DOHH2 (cell line): ENCODE results near the gene ATP4B.

Experiments used
- H3F3A ChIP-seq: fragments of 200-600 bp; sonication (generic), shearing (Covaris generic); 2 replicates; pipeline ENCODE4 v1.6.0; 2016; ENCODE audit warnings: antibody characterized with exemption, mild to moderate bottlenecking; ENCODE audit not compliant: control insufficient read depth, insufficient read depth
- H3K27ac ChIP-seq: fragments of 200-600 bp; sonication (generic); 2 replicates; pipeline ENCODE4 v1.5.1; 2014; ENCODE audit warnings: low read depth, mild to moderate bottlenecking, low read length, moderate library complexity
- H3K27me3 ChIP-seq: fragments of 200-600 bp; sonication (generic); 2 replicates; pipeline ENCODE4 v1.6.1; 2014; ENCODE audit warnings: mild to moderate bottlenecking, low read length, mixed read lengths; ENCODE audit not compliant: control insufficient read depth
- H3K36me3 ChIP-seq: fragments of 200-600 bp; sonication (generic); 2 replicates; pipeline ENCODE4 v1.6.1; 2014; ENCODE audit warnings: mild to moderate bottlenecking, low read length, moderate library complexity, mixed read lengths; ENCODE audit not compliant: control insufficient read depth
- H3K4me1 ChIP-seq: fragments of 200-600 bp; sonication (generic); 2 replicates; pipeline ENCODE4 v1.6.1; 2014; ENCODE audit warnings: mild to moderate bottlenecking, low read length, mixed read lengths; ENCODE audit not compliant: control insufficient read depth
- H3K4me2 ChIP-seq: fragments of 200-600 bp; sonication (generic); 2 replicates; pipeline ENCODE4 v1.6.0; 2014; ENCODE audit warnings: mild to moderate bottlenecking, low read length, moderate library complexity
- H3K4me3 ChIP-seq: fragments of 200-600 bp; sonication (generic); 2 replicates; pipeline ENCODE4 v1.5.1; 2014; ENCODE audit warnings: mild to moderate bottlenecking, low read length, mixed read lengths
- H3K79me2 ChIP-seq: fragments of 200-600 bp; sonication (generic); 2 replicates; pipeline ENCODE4 v1.6.1; 2014; ENCODE audit warnings: mild to moderate bottlenecking, low read length, mixed read lengths; ENCODE audit not compliant: control insufficient read depth
- H3K9me2 ChIP-seq: fragments of 200-600 bp; sonication (generic); replicated peaks from 2 replicates; pipeline ENCODE4 v1.6.1; 2014; ENCODE audit warnings: mild to moderate bottlenecking, low read length, mixed read lengths; ENCODE audit not compliant: control insufficient read depth
- H3K9me3 ChIP-seq: fragments of 200-600 bp; sonication (generic); 2 replicates; pipeline ENCODE4 v1.6.1; 2014; ENCODE audit warnings: antibody characterized with exemption, low read length, mixed read lengths; ENCODE audit not compliant: control insufficient read depth, insufficient read depth
- H4K20me1 ChIP-seq: fragments of 200-600 bp; sonication (generic); 2 replicates; pipeline ENCODE4 v1.6.0; 2014; ENCODE audit warnings: low read depth, mild to moderate bottlenecking, antibody characterized with exemption, low read length, moderate library complexity; ENCODE audit not compliant: control insufficient read depth, insufficient read depth
- EZH2phosphoT487 ChIP-seq: fragments of 200-600 bp; sonication (generic); IDR thresholded peaks from 2 replicates; pipeline ENCODE4 v1.6.1; 2017; ENCODE audit warnings: borderline replicate concordance, mild to moderate bottlenecking, antibody characterized with exemption, low read length, moderate library complexity, mixed read lengths
- TF ChIP-seq, protein P1 (sequence below): fragments of 200-600 bp; sonication (generic); IDR thresholded peaks from one replicate; pipeline ENCODE4 v1.5.1; 2014; ENCODE audit warnings: antibody characterized with exemption, mild to moderate bottlenecking, low read depth, low read length; ENCODE audit not compliant: poor library complexity, severe bottlenecking

The ATP4B gene

DNA sequence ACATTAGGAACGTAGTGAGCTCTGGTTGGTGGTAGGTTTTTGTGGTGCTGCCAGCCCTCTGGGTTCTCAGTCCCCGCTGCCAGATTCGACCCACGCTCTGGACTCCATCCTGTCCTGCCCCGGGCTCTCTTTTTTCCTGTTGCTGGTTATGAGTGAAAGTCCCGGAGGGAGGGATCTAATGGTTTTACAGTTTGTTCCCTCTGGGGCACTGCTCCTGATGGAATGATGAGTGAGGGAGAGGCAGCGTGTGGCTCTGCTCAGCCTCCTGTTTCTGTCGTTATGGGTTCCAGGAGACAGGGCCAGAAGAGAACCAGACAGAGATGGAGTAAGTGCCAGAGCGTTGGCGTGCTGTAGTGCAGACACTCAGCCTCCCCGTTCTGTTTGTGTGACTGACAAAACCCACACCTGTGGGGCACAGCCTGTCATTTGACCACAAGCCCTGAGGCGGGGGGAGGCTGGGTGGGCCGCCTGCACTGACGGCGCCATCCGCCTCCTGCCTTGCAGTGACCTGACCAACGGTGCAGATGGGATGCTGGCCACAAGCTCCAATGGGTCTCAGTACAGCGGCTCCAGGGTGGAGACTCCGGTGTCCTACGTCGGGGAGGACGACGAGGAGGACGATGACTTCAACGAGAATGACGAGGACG, 18.3 kb downstream of the ATP4B start:
- 0 out of 2 replicates have a peak, but pooled peaks cover 4% of the 10 kb centered on the region for H4K20me1 ChIP-seq
- peaks cover 15% of the 10 kb centered on the region for H3F3A ChIP-seq
- H3K9me2 ChIP-seq = no peaks in the 10 kb centered on the region
- H3K27me3 ChIP-seq = no peaks in the 10 kb centered on the region
- no peak overlapping the region for H3K4me2 ChIP-seq
- H3K27ac ChIP-seq = no peak overlapping the region
- TF ChIP-seq, protein P1, sequence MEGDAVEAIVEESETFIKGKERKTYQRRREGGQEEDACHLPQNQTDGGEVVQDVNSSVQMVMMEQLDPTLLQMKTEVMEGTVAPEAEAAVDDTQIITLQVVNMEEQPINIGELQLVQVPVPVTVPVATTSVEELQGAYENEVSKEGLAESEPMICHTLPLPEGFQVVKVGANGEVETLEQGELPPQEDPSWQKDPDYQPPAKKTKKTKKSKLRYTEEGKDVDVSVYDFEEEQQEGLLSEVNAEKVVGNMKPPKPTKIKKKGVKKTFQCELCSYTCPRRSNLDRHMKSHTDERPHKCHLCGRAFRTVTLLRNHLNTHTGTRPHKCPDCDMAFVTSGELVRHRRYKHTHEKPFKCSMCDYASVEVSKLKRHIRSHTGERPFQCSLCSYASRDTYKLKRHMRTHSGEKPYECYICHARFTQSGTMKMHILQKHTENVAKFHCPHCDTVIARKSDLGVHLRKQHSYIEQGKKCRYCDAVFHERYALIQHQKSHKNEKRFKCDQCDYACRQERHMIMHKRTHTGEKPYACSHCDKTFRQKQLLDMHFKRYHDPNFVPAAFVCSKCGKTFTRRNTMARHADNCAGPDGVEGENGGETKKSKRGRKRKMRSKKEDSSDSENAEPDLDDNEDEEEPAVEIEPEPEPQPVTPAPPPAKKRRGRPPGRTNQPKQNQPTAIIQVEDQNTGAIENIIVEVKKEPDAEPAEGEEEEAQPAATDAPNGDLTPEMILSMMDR = no peak
- no peak for TF ChIP-seq EZH2phosphoT487
- no peaks in the 10 kb centered on the region for H3K9me3 ChIP-seq
- H3K79me2 ChIP-seq = no peaks in the 10 kb centered on the region
- peaks cover 80% of the 10 kb centered on the region for H3K36me3 ChIP-seq
- no peaks in the 10 kb centered on the region for H3K4me1 ChIP-seq
- no peak overlapping the region for H3K4me3 ChIP-seq

DNA sequence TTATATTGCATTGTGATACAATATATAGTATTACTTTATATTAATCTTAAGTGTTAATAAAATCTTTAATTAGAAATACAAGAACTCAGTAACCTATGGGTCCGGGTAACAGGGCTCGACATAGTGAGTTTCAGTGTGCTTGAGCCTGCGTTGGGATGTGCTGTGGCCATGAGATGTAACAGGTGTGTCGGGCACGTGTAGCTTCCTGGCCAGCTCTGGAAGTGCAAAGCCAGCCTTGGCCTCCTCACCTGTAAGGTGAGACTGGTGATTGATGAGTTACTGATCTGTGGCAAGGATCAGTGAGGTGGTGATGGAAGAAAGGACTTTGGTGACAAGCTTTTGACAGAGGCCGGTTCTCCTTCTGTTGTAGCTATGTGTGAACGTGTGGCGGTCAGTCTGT, 19.2 kb downstream of the ATP4B start:
- Histone ChIP-seq H3K4me3 (no peak overlapping the region), H3F3A (peaks cover 12% of the 10 kb centered on the region), H3K9me3 (no peaks in the 10 kb centered on the region), H3K79me2 (no peaks in the 10 kb centered on the region), H3K27ac (no peak overlapping the region), H3K9me2 (no peaks in the 10 kb centered on the region), H3K27me3 (no peaks in the 10 kb centered on the region), H4K20me1 (0 out of 2 replicates have a peak, but pooled peaks cover 4% of the 10 kb centered on the region), H3K4me1 (no peaks in the 10 kb centered on the region), H3K4me2 (no peak overlapping the region), H3K36me3 (peaks cover 89% of the 10 kb centered on the region)
- TF ChIP-seq EZH2phosphoT487 = no peak
- TF ChIP-seq, protein P1 = no peak

DNA sequence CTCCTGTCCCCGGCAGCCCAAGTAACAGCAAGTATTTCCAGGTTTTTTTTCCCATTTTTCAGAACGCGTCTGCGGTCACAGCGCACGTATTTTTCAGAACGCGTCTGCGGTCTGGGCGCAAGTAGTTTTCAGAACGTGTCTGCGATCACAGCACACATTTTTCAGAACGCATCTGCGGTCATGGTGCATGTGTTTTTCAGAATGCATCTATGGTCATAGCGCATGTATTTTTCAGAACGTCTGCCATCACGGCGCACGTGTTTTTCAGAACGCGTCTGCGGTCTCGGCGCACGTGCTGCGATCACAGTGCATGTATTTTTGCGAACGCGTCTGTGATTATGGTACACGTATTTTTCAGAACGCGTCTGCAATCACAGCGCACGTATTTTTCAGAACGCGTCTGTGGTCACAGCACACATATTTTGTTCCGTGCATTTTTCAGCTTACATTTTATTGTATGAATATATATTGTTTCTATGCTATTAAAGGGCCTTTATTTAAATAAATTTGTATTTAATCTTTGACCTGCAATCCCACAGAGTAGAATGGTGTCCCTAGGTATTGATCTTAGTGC, 19.7 kb downstream of the ATP4B start:
- Histone ChIP-seq H3K4me3 (no peak overlapping the region), H3K27ac (no peak overlapping the region), H3K4me1 (no peaks in the 10 kb centered on the region), H3K36me3 (peaks cover 91% of the 10 kb centered on the region), H3K4me2 (no peak overlapping the region), H3K27me3 (no peaks in the 10 kb centered on the region), H3K9me3 (no peaks in the 10 kb centered on the region), H3F3A (peaks cover 9% of the 10 kb centered on the region), H3K79me2 (no peaks in the 10 kb centered on the region), H3K9me2 (no peaks in the 10 kb centered on the region), H4K20me1 (0 out of 2 replicates have a peak, but pooled peaks cover 4% of the 10 kb centered on the region)
- TF ChIP-seq, protein P1 = no peak
- no peak for TF ChIP-seq EZH2phosphoT487
